Uterus (tissue), 4 donors: Measurements from ENCODE around the gene PDX1. TPM values are rescaled to one million over a fixed set of nuclear protein-coding genes. Genes with fewer than 3 reads are reported as not detected.
"Not testable (repeated sequence)": the region's sequence is repeated elsewhere in the genome, so short reads cannot be mapped to it uniquely, and the experiment has no call there.

Source experiments
- DNase-seq, 2 donors: peaks; one replicate each; pipeline ENCODE4 v3.0.0-alpha.2; 2019 to 2020
- H3K27ac ChIP-seq, 2 donors: fragments of 200-600 bp; sonication (generic); 1 replicate in 1 of 2; 2 replicates in 1 of 2; pipeline ENCODE4 v1.5.1; 2016 to 2018
- H3K27me3 ChIP-seq, 2 donors: fragments of 200-600 bp; sonication (generic); one replicate each; pipeline ENCODE4 v1.5.1; 2018 to 2019; ENCODE audit warnings: control low read depth in 1 of 2
- H3K36me3 ChIP-seq, 2 donors: fragments of 200-600 bp; sonication (generic); one replicate each; pipeline ENCODE4 v1.5.1; 2019; ENCODE audit warnings: control low read depth in 1 of 2
- H3K4me1 ChIP-seq, 2 donors: fragments of 200-600 bp; sonication (generic); one replicate each; pipeline ENCODE4 v1.5.1; 2018 to 2019; ENCODE audit warnings: control low read depth in 1 of 2
- H3K4me3 ChIP-seq, 2 donors: fragments of 200-600 bp; sonication (generic); 1 replicate in 1 of 2; 2 replicates in 1 of 2; pipeline ENCODE4 v1.5.1; 2018 to 2019; ENCODE audit warnings: mild to moderate bottlenecking in 1 of 2
- H3K9me3 ChIP-seq, 2 donors: fragments of 200-600 bp; sonication (generic); one replicate each; pipeline ENCODE4 v1.5.1; 2019; ENCODE audit warnings: control low read depth in 1 of 2
- POLR2A ChIP-seq, 2 donors: fragments of 450-650 bp; IDR thresholded peaks; one replicate each; pipeline ENCODE4 v1.6.1; 2016; ENCODE audit warnings: antibody characterized with exemption in 2 of 2, mild to moderate bottlenecking in 1 of 2, moderate library complexity in 1 of 2
- intact Hi-C: fragments of 100-400 bp; cut with DNase I; formaldehyde crosslinking; loops from one replicate; pipeline ENCODE4 v1.15.1; 2023; ENCODE audit warnings: low total_unique reads
- total RNA-seq, 4 donors: library from RNA; depleted of rRNA in 3 of 4; stranded (reverse); fragments of >200 nt in 3 of 4; gene quantifications; one replicate each; pipeline versions ENCODE4 v1.1.0 to v1.2.4, GENCODE V29; 2014 to 2023
- TF ChIP-seq, protein P1 (sequence below), 4 experiments: fragments of 200-600 bp in 2 of 4; fragments of 450-650 bp in 2 of 4; sonication (generic) in 2 of 4; IDR thresholded peaks; one replicate each; pipeline ENCODE4 v1.5.1; 2016 to 2019; ENCODE audit warnings: antibody characterized with exemption in 4 of 4, mild to moderate bottlenecking in 2 of 4, moderate library complexity in 1 of 4
- donor health status: DM: yes; HTN: yes; CAD: no.

Gene PDX1
- total RNA-seq, 4 donors from 2014 or later = not detected

DNA sequence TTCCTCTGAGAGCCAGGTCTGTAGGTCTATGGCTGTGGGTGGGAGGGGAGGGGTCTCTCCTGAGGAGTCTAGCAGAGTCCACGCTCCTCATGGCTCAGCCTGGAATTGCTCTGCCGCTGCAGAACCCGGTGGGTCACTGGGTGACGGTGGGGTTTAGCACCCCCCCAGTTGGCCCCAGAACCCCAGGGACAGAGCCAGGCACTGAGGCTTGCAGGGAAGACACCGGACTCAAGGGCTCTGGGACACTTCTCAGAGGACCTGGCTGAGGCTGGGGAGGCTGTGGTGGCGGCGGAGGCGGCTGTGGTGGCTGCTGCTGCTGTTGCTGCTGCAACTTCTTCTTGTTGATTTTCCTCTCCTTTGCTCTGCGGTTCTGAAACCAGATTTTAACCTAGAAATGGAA, 43.2 kb downstream of the PDX1 start:
- no peak overlapping the region for H3K4me3 ChIP-seq
- no peak overlapping the region for H3K27ac ChIP-seq
- peaks cover 0 to 6% of the 10 kb centered on the region in 2 donors for H3K4me1 ChIP-seq
- no peak for TF ChIP-seq POLR2A (IDR thresholded peaks at IDR 0.05)
- H3K36me3 ChIP-seq = no peaks in the 10 kb centered on the region
- no peaks in the 10 kb centered on the region for H3K9me3 ChIP-seq
- intact Hi-C loops = no loop called here
- H3K27me3 ChIP-seq = peaks cover 13 to 60% of the 10 kb centered on the region in 2 donors
- DNase-seq = no peak

DNA sequence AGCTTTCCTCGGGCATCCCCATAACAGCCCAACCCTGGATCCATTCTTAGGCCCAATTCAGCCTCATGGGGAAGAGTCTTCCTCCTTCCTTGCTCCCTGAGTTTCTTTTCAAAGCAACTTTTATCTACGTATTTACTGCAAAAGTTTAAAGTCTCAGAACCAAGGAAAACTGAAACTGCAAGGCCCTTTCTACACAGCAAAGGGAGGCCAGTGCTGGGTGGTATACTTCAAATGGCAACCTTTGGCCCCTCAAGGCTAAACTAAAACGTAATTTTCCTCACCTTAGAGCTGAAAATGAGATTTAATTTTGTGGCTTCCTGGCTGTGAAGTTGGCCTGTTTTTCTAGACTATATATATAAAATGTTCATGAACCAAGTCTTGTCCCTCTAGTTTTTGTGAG, 43.7 kb downstream of the PDX1 start:
- peaks cover 15 to 55% of the 10 kb centered on the region in 2 donors for H3K27me3 ChIP-seq
- intact Hi-C loops = no loop called here
- H3K4me1 ChIP-seq = peaks cover 0 to 9% of the 10 kb centered on the region in 2 donors

DNA sequence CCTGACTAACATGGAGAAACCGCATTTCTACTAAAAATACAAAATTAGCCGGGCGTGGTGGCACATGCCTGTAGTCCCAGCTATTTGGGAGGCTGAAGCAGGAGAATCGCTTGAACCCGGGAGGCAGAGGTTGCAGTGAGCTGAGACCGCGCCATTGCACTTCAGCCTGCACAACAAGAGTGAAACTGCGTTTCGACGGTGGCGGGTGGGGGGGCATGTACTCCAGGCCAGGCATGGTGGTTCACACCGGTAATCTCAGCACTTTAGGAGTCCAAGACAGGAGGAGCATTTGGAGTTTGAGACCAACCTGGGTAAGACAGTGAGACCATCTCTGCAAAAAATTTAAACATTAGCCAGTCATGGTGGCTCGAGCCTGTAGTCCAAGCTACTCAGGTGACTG, 44.4 kb downstream of the PDX1 start:
- Histone ChIP-seq H3K4me1 (peaks cover 0 to 14% of the 10 kb centered on the region in 2 donors), H3K27me3 (peaks cover 15 to 55% of the 10 kb centered on the region in 2 donors)
- H3K9me3 ChIP-seq, H3K27ac ChIP-seq, DNase-seq, H3K36me3 ChIP-seq, H3K4me3 ChIP-seq, intact Hi-C loops: not testable (repeated sequence)

More for the DNA sequence above, 43.7 kb downstream of the PDX1 start:
- Histone ChIP-seq H3K36me3 (no peaks in the 10 kb centered on the region), H3K4me3 (no peak overlapping the region), H3K9me3 (no peaks in the 10 kb centered on the region), H3K27ac (no peak overlapping the region)
- TF ChIP-seq, protein P1, sequence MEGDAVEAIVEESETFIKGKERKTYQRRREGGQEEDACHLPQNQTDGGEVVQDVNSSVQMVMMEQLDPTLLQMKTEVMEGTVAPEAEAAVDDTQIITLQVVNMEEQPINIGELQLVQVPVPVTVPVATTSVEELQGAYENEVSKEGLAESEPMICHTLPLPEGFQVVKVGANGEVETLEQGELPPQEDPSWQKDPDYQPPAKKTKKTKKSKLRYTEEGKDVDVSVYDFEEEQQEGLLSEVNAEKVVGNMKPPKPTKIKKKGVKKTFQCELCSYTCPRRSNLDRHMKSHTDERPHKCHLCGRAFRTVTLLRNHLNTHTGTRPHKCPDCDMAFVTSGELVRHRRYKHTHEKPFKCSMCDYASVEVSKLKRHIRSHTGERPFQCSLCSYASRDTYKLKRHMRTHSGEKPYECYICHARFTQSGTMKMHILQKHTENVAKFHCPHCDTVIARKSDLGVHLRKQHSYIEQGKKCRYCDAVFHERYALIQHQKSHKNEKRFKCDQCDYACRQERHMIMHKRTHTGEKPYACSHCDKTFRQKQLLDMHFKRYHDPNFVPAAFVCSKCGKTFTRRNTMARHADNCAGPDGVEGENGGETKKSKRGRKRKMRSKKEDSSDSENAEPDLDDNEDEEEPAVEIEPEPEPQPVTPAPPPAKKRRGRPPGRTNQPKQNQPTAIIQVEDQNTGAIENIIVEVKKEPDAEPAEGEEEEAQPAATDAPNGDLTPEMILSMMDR (IDR thresholded peaks at IDR 0.05) = no peak
- no peak for TF ChIP-seq POLR2A (IDR thresholded peaks at IDR 0.05)
- DNase-seq = no peak

DNA sequence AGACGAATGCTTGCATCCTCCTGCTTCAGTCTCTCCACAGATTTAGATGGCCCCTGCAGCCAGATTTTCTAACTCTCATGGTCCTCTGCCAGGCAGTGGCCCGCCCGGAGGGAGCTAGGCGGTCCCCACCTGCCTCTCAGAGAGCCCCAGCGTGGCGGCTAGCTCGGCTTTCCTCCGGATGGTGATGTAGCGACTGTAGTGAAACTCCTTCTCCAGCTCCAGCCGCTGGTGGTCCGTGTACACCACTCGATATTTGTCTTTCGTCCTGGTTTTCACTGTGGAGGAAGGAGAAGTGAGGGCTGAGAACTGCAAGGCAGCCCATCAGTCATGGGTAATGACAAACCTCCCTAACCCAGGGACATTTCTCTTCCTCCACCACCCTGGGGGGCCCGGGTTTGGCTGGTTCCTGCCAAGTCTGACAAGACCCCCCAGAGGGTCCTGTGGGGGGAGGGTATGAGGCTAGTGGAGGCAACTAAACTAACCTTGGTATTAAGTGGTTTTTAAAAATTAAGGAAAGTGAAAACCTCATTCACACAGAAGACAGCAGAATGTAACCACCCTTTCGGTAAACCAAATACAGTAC, 45.0 kb downstream of the PDX1 start:
- Histone ChIP-seq H3K27ac (no peak overlapping the region), H3K9me3 (no peaks in the 10 kb centered on the region), H3K36me3 (no peaks in the 10 kb centered on the region), H3K4me3 (no peak overlapping the region), H3K4me1 (peaks cover 0 to 14% of the 10 kb centered on the region in 2 donors), H3K27me3 (peaks cover 9 to 55% of the 10 kb centered on the region in 2 donors)
- intact Hi-C loops = no loop called here
- no peak for TF ChIP-seq POLR2A (IDR thresholded peaks at IDR 0.05)
- TF ChIP-seq, protein P1 (IDR thresholded peaks at IDR 0.05) = no peak
- no peak for DNase-seq

DNA sequence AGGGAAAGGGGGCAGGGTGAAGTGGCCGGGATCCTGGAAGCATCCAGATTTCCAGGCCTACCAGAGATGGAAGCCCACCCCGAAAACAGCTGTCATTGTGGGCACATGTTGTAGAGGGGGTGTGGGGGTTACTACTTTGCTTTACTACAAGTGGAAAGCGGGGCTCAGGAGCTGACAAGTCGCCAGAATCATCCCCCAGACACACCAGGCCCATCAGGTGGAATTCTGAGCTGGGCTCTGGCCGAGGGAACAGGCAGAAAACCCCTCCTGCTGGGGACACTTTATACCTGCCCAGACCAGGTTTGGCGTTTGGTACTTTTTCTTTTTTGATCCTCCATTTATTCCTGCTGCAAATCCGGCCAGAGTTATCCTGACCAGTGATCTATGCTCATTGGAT, 45.5 kb downstream of the PDX1 start:
- H3K27ac ChIP-seq = no peak overlapping the region
- H3K4me1 ChIP-seq = peaks cover 0 to 13% of the 10 kb centered on the region in 2 donors
- no peak for DNase-seq
- no peak overlapping the region for H3K4me3 ChIP-seq
- H3K9me3 ChIP-seq = no peaks in the 10 kb centered on the region
- intact Hi-C loops = no loop called here
- H3K36me3 ChIP-seq = no peaks in the 10 kb centered on the region
- H3K27me3 ChIP-seq = peaks cover 5 to 55% of the 10 kb centered on the region in 2 donors
- no peak for TF ChIP-seq POLR2A (IDR thresholded peaks at IDR 0.05)
- TF ChIP-seq, protein P1 (IDR thresholded peaks at IDR 0.05) = no peak

DNA sequence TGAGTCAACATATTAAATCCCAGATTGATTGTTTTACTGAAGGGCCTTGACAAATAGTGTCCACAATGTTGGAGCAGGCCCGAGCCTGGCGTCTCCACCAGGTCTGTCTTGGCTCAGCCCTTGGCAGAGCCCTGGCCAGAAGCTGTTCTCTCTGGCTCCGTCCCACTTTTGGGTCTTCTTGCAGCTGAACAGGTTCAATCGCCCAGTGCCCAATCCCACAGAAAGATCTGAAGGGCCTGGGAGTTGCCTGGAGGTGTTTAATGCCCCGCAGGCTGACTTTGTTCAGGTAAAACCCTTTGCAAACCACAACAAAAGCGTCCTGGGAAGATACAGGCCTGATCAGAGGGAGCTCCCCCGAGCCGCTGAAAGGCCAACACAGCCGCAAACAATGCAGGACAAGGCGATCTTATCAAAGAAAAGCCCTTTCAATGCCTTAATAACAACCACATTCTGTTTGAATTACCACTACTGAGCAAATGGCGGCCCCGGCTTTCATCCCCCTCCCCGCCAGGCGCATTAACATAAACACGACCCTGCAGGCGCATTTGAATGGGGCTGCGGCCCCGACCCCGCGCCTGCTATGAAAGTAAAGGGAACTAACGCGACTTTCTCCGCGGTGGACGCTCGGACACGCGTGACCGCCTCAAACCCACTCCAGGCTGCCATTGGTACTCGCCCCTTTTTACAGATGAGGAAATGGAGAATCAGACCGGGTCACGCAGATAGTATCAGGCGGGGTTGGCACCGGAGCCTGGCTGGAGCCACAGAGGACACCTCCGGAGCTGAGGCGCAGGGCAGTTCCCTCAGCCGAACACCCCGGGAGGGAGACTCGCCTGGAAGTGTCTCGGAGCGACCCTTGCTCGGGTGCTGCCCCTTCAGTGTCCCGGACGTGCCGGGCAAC, 46.2 kb downstream of the PDX1 start:
- H3K27me3 ChIP-seq = peaks cover 6 to 59% of the 10 kb centered on the region in 2 donors
- no peak overlapping the region for H3K4me3 ChIP-seq
- H3K36me3 ChIP-seq = no peaks in the 10 kb centered on the region
- H3K4me1 ChIP-seq = peaks cover 0 to 8% of the 10 kb centered on the region in 2 donors
- no peak overlapping the region for H3K27ac ChIP-seq
- intact Hi-C loops = no loop called here
- DNase-seq = no peak
- no peaks in the 10 kb centered on the region for H3K9me3 ChIP-seq
- no peak for TF ChIP-seq POLR2A (IDR thresholded peaks at IDR 0.05)
- TF ChIP-seq, protein P1 (IDR thresholded peaks at IDR 0.05) = no peak
